GM18870 (cell line): Measurements from ENCODE around the gene DEUP1.
"Not testable (repeated sequence)": the region's sequence is repeated elsewhere in the genome, so short reads cannot be mapped to it uniquely, and the experiment has no call there.

ENCODE experiments used
- ATAC-seq: cut with Tn5 transposase; IDR thresholded peaks from one replicate; pipeline ENCODE4 v1.9.1; 2021; ENCODE audit warnings: moderate library complexity; ENCODE audit not compliant: unreplicated experiment

The DEUP1 gene

DNA sequence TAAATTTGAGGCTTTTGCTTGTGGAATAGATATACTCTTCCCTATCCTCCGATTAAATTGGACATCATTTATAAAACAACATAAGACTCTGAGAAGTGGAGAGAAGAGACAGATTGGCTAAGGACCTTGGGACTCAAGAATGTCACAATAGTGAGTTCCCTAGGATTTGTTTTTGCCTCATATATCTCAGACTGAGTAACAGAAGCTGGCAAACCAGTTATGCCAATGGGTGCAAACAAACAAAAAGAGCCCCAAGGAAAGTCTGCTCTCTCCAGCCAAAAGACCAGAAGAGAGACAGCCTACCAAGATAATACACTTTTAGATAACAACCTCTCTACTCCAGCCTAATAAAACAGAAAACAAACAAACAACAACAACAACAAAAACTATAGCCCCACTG, 28.9 kb downstream of the DEUP1 start:
- no peak for ATAC-seq

DNA sequence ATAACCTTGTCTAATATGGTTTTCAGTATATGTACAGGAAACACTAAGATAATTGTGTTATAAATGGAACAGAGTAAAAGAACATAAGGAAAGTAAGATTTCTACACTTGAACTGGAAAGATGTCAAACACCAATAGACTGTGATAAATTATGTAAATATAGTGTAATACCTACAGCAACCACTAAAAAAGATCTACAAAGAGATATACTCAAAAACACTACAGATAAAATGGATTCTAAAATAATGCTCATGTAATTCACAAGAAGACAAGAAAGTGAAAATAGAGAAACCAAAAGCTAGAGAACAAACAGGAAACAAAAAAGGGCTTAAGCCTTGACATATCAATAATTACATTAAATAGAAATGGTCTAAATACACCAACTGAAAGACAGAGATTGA, 30.9 kb downstream of the DEUP1 start:
- ATAC-seq, result no peak

DNA sequence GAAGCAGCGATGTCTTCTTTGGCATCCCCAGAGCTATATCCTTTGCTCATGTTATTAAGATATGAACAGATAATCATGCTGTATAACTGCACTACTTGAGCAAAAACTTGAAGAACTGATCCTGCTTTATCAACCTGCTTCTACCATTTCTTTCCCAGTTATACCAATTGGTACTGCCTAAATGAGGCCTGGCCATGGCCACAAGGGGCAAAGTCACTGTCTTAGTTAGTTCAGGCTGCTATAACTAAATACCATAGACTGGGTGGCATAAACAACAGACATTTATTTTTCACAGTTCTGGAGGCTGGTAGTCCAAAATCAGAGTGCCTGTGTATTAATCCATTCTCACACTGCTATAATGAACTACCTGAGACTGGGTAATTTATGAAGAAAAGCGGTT, 37.5 kb downstream of the DEUP1 start:
- ATAC-seq, result no peak

DNA sequence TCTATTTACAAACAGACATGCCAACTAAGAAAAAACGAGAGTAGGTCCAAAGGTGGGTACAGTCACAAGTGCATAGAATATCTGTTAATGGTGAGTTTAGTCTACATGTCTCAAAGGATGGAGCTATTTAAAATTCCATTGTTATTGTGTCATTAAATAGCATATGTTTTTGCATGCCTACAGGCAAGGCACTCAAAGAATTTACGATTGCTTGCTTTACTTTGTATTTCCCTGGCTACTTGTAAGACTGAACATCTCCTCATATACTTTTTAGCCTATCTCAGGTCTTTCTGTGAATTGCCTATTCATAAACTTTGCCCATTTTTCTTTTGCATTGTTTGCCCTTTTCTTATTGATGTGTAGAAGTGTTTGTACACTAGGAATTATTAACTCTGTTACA, 39.7 kb downstream of the DEUP1 start:
- ATAC-seq, result no peak

DNA sequence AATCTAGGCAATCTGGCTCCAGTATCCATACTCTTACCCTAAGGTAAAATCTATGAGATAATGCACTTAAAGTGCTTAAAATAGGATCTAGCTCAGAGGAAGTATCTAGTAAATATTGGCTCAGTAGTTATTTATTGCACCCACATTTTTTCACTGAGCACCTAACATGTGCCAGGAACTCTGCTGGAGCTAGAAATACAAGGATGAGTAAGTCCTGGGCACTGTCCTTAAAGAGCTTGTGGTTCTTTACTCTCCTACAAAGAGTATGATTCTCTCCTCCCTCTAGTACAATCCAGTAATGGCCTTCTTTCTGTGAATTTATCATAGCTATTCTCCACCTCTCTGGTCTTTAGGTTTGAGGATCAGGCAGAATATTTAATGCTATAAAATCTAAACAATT, 59.2 kb downstream of the DEUP1 start:
- ATAC-seq, result no peak

DNA sequence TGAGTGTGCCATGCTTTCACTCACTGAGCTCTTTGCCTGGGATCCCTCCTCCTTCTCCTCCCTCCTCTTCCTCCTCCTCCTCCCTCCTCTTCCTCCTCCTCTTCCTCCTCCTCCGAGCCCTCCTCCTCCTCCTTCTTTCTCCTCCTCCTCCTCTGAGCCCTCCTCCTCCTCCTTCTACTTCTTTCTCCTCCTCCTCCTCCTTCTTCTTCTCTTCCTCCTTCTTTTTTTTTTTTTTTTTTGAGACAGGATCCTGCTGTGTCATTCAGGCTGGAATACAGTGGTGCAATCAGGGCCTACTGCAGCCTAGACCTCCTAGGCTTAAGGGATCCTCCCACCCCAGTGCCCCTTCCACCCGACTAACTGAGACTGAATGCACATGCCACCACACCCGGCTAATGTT, 62.3 kb downstream of the DEUP1 start:
- no peak for ATAC-seq

DNA sequence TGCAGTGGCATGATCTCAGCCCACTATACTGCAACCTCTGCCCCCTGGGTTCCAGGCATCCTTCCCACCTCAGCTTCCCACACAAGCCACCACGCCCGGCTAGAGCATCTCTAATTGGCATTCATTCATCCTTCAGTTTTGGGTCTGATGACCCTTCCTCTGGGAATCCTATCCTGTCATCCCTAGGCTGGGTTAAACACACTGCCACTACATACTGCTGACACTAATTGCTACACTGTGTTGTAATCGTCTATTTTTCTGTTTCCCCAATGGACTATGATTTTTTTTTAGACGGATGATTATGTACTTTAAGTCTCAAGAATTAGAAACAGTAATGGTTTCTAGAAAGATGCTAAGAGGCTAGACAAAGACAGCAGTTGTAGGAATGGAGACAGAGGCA, 62.8 kb downstream of the DEUP1 start:
- no peak for ATAC-seq

DNA sequence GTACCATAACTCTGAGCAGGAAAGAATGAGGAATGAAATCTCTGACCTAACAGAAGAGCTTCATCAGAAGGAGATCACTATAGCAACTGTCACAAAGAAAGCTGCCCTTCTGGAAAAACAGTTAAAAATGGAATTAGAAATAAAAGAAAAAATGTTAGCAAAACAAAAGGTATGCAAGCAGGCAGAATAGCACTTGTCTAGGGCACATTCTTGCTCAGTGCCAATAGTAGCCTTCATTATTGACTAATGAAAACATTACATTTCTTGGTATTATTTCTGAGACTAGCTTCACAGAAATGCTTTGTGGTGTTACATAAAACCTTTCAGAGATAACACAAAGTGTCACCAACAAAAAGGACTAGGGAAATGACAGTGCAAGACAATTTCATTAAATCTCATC, 63.9 kb downstream of the DEUP1 start:
- ATAC-seq, result no peak

DNA sequence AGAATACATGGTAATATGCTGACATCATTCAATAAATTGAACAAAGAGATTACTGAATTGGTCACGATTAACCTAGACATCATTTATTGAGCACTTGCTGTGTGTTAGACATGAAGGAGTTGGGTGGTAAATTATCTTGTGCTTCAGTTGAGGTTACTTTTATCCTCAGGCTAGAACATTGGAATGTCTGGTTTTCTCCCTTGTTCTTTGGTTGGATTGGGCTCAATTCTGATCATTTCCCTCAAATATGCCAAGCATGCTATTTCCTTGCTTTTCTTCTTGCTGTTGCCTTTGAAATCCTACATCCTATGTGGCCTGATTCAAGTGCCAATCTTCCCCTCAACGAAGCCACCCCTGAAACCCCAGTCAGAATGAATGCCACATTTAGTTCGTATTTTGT, 65.8 kb downstream of the DEUP1 start:
- no peak for ATAC-seq

DNA sequence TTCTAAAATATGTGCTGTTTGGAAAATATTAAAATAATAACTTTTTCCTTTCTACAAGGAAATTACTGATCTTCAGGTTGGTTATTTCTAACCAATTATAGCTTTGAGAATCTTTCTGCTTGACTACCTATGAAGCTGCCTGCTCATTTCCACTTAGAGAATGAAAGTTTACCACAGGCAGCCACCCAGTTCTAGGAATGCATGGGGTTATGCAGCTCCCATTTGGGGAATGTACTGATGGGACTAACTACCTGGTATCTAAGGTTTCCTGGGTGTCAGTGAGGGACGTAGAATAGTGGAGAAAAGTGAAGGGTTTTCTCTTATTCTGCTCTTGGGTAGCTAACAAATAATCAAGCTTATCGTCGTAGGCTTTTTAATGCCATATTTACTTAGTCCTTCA, 73.4 kb downstream of the DEUP1 start:
- no peak for ATAC-seq

DNA sequence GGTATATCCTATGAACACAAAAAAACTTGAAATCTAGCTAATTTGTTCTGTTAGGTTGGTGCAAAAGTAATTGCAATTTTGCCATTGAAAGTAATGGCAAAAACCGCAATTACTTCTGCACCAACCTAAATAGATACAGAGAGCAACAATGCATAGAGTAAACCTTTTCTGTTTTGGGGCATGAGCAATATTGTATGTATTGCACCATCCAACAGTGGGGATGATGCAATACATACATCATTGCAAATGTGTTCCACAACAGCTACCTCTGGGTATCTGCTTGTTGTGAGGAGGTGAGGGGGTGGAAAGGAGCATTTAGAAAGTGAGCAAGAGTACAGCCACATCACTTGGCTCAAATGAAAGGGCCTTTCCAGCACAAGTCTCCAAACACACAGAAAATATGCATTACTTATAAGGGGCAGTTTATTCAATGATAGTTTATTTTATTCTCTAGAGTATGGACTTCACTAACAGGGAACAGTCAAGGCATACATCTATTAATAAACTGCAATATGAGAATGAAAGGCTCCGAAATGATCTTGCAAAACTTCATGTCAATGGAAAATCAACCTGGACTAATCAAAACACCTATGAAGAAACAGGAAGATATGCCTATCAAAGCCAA, 77.3 kb downstream of the DEUP1 start:
- ATAC-seq, result no peak

DNA sequence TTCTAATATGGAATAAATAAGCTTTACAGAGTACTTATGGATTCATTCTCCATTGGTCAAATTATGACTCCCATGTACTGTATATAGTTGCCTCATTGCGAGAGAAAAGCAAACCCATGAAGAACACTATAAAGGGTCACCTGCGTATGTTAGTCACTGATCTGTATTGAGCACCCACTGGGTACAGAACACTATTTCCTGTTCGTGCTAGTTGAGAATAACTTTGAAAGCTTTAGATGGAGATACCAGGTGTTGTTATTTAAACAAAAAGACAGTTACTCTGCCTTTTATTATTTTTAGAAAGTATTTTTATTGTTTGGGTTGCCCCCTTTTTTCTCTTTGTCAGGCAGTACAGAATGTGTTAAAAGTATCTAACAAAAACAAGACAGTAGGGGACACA, 79.9 kb downstream of the DEUP1 start:
- no peak for ATAC-seq

DNA sequence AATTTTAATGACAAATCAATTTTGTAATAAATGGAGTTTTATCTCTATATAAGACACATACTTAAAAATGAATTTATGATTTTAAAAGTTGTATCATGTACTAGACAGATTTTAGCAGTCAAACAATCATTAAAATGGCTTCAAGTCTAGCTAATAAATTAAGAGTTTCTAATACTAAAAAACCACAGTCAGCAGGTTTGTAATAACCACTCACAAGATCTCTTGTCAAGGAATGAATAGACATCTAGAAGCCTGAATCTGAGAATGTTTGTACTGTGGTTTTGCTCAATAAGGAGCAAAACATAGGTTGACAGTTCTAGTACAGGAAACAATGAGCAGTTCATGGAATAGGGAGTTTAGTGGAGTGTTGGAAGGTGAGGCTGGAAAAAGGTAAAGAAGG, 81.2 kb downstream of the DEUP1 start:
- no peak for ATAC-seq

DNA sequence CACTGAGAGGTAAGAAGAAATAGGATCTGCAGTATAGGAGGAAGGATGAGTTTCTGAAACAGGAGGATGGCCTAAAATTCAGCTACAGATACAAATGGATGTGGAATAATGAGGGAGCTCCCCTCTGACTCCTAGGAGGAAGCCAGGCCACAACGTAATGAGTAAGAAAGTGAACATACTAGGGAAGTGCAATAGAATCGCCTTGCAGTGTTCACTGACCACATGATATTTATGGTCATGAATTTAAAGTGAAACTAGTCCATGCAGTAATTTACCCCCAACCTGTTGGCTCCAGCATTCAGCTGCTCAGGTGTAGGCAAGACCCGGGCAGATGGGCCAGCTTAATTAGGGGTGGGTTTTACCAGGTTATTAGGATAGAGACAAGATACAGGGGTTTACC, 101.7 kb downstream of the DEUP1 start:
- ATAC-seq, result no peak

DNA sequence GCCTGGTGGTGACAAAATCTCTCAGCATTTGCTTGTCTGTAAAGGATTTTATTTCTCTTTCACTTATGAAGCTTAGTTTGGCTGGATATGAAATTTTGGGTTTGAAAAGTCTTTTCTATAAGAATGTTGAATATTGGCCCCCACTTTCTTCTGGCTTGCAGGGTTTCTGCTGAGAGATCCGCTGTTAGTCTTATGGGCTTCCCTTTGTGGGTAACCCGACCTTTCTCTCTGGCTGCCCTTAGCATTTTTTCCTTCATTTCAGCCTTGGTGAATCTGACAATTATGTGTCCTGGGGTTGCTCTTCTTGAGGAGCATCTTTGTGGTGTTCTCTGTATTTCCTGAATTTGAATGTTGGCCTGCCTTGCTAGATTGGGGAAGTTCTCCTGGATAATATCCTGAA, 112.7 kb downstream of the DEUP1 start:
- not testable (repeated sequence) for ATAC-seq

DNA sequence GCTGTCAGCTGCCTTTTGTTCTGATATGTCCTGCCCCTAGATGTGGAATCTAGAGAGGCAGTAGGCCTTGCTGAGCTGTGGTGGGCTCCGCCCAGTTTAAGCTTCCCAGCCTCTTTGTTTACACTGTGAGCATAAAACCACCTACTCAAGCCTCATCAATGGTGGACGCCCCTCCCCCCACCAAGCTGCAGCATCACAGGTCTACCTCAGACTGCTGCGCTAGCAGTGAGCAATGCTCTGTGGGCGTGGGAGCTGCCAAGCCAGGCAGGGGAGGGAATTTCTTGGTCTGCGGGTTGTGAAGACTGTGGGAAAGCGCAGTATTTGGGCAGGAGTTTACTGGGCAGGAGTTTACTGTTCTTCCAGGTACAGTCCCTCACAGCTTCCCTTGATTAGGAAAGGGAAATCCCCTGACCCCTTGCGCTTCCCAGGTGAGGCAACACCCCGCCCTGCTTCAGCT, 114.1 kb downstream of the DEUP1 start:
- ATAC-seq, result no peak

DNA sequence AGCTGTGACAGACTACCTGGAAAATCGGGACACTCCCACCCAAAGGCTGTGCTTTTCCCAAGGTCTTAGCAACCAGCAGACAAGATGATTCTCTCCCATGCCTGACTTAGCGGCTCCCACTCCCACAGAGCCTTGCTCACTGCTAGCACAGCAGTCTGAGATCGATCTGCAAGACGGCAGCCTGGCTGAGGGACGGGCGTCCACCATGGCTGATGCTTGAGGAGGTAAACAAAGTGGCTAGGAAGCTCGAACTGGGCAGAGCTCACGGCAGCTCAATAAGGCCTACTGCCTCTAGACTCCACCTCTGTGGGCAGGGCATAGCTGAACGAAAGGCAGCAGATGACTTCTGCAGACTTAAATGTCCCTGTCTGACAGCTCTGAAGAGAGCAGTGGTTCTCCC, 127.7 kb downstream of the DEUP1 start:
- no peak for ATAC-seq

DNA sequence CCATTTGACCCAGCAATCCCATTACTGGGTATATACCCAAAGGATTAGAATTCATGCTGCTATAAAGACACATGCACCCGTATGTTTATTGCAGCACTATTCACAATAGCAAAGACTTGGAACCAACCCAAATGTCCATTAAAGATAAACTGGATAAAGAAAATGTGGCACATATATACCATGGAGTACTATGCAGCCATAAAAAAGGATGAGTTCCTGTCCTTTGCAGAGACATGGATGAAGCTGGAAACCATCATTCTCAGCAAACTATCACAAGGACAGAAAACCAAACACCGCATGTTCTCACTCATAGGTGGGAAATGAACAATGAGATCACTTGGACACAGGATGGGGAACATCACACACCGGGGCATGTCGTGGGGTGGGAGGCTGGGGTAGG, 133.1 kb downstream of the DEUP1 start:
- ATAC-seq, result not testable (repeated sequence)

DNA sequence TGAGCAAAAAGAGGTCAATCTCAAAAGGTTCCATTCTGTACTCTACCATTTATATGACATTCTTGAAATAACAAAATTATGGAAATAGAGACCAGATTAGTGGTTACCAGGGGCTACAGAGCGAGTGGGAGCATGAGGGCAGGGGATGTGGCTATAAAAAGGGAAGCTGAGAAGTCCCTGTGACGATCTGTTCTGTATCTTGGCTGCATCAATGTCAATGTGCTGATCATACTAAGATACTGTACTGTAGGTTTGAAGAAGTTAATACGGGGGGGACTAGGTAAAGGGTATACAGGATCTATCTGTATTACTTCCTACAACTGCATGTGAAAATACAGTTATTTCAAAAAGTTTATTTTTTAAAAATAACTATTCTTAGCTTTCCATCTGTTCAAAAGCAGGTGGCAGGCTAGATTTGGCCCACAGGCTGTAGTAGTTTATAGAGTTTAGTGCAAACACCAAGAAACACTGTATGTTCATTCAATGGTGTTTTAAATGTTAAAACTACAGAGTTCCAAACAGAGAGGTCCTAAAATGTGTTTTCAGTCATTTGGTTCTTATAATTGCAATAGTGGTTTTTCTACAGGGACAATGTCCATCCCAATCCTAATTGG, 134.5 kb downstream of the DEUP1 start:
- ATAC-seq, result no peak

DNA sequence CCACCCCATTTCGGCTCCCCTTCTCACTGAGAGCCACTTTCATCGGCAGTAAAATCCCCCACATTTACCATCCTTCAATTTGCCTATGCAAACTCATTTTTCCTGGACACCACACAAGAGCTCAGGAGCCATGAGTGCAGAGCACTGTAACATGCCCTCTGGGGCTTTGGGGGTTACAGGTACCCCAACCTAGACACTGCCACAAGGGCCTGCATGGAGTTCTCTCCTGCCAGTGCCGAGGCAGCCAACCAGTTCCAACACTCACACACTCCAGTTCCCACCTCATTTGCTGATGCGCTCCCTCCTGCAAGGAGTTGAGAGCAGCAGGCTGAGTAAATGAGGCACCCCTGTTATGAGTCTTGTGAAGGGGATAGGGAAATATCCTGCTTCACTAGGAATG, 136.5 kb downstream of the DEUP1 start:
- no peak for ATAC-seq

DNA sequence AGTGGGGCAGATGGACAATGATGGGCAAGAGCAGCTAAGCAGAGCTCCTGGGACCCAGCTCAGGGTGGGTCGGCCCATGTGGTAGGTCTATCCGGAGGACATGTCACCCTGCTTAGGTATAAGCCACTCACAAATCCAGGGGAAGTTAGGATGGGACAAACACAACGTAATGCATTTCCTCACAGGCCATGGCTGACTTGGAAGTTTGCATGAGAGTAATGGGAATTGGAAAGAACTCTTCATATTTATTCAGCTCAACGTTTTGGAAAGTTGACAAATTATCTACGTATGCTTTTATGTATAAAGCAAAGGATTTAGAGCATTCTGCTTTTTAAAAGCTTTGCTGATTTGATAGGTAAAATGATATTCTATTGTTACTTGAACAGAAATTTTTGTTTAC, 137.7 kb downstream of the DEUP1 start:
- no peak for ATAC-seq

DNA sequence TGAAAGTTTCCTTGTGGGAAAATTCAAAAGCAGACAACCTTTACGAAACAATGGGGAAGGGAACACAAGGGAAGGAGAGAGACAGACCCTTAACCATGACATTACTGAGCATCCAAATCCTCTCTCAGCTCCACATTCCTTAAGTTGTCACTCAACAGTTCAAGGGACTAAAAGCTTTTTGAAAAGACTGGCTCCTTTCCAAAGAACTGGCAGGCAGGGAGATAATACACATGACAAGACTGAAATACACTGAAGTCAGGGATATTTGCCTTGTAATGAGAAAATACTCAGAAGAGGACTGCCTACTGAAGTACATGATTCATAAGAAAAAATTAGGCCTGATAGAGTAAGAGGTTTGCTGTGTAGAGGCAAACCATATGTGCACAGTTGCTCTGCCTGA, 143.6 kb downstream of the DEUP1 start:
- ATAC-seq, result no peak

DNA sequence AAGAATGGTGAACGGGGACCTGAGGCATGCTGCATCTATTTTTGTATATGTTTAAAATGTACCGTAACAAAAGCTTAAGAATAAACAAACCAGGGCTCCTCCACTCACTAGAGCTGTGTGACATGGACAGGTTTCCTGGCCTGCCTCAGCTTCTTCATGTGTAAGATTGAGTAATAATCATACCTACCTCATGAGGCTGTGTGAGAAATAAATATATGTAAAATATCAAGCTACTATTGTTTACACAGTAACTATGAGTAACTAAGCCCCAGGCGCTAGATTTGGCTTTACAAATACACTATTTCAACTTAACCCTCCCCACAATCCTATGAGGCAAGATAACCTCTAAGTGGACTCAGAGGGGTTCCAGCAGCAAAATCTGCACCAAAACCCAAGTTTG, 146.3 kb downstream of the DEUP1 start:
- no peak for ATAC-seq
